Glomerular endothelial cell (primary cell): ENCODE results near the gene FRZB. TPM values are rescaled to one million over a fixed set of nuclear protein-coding genes. Genes with fewer than 3 reads are reported as not detected.
"Not testable (repeated sequence)": the region's sequence is repeated elsewhere in the genome, so short reads cannot be mapped to it uniquely, and the experiment has no call there.

Source experiments
- DNase-seq: peaks from one replicate; pipeline ENCODE4 v3.0.0-alpha.2; 2011; ENCODE audit warnings: low read depth, low spot score; ENCODE audit errors: extremely low read depth
- total RNA-seq: library from RNA; depleted of rRNA; stranded (reverse); fragments of >200 nt; gene quantifications from 2 replicates; pipeline ENCODE4 v1.2.3, GENCODE V29; 2015

The FRZB gene
- total RNA-seq = 0.05 TPM in 1 of 2 replicates, not detected in the other

- DNase-seq = no peak
These were observed at the start of gene FRZB for GRCh38 chr2:182866461-182867406. TSS of gene FRZB (minus strand) at chr2:182866637. CDS start at chr2:182866552, 85 bp downstream.

GRCh38 chr2:182915369-182916326 is 49.2 kb upstream of the FRZB start:
- DNase-seq = no peak

GRCh38 chr2:182914852-182915251 is 48.4 kb upstream of the FRZB start:
- DNase-seq = no peak

- no peak for DNase-seq
These were observed 46.6 kb upstream of the FRZB start for GRCh38 chr2:182913064-182913463.

GRCh38 chr2:182912518-182912915 is 46.1 kb upstream of the FRZB start:
- no peak for DNase-seq

GRCh38 chr2:182911813-182912517 is 45.5 kb upstream of the FRZB start:
- DNase-seq = no peak

GRCh38 chr2:182910965-182911364 is 44.5 kb upstream of the FRZB start:
- DNase-seq = no peak

- no peak for DNase-seq
These were observed 40.8 kb upstream of the FRZB start for GRCh38 chr2:182907081-182907830.

GRCh38 chr2:182906454-182906853 is 40.0 kb upstream of the FRZB start:
- no peak for DNase-seq

- no peak for DNase-seq
These were observed 38.4 kb upstream of the FRZB start for GRCh38 chr2:182904844-182905243.

GRCh38 chr2:182903566-182903965 is 37.1 kb upstream of the FRZB start:
- DNase-seq = no peak

GRCh38 chr2:182901748-182902147 is 35.3 kb upstream of the FRZB start:
- DNase-seq = no peak

- no peak for DNase-seq
These were observed 32.3 kb upstream of the FRZB start for GRCh38 chr2:182898718-182899117.

GRCh38 chr2:182897137-182897536 is 30.7 kb upstream of the FRZB start:
- no peak for DNase-seq

GRCh38 chr2:182895798-182896197 is 29.4 kb upstream of the FRZB start:
- DNase-seq = no peak

- DNase-seq = no peak
These were observed 28.7 kb upstream of the FRZB start for GRCh38 chr2:182895169-182895568.

- DNase-seq = no peak
These were observed 27.7 kb upstream of the FRZB start for GRCh38 chr2:182894174-182894573.

- no peak for DNase-seq
These were observed 27.2 kb upstream of the FRZB start for GRCh38 chr2:182893666-182894065.

GRCh38 chr2:182893035-182893434 is 26.6 kb upstream of the FRZB start:
- DNase-seq = not testable (repeated sequence)

- DNase-seq = no peak
These were observed 25.2 kb upstream of the FRZB start for GRCh38 chr2:182891611-182892010.
